ENCODE data around the gene STAMBPL1.

GRCh38 chr10:88927416-88927690 is 47.3 kb downstream of the STAMBPL1 start:
- TF ChIP-seq, protein P1, sequence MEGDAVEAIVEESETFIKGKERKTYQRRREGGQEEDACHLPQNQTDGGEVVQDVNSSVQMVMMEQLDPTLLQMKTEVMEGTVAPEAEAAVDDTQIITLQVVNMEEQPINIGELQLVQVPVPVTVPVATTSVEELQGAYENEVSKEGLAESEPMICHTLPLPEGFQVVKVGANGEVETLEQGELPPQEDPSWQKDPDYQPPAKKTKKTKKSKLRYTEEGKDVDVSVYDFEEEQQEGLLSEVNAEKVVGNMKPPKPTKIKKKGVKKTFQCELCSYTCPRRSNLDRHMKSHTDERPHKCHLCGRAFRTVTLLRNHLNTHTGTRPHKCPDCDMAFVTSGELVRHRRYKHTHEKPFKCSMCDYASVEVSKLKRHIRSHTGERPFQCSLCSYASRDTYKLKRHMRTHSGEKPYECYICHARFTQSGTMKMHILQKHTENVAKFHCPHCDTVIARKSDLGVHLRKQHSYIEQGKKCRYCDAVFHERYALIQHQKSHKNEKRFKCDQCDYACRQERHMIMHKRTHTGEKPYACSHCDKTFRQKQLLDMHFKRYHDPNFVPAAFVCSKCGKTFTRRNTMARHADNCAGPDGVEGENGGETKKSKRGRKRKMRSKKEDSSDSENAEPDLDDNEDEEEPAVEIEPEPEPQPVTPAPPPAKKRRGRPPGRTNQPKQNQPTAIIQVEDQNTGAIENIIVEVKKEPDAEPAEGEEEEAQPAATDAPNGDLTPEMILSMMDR (IDR thresholded peaks at IDR 0.05), result no peak
- no peak for TF ChIP-seq POLR2A (IDR thresholded peaks at IDR 0.05)
